Sigmoid colon (tissue), 7 donors: ENCODE measurements around the gene OCEL1. TPM values are rescaled to one million over a fixed set of nuclear protein-coding genes. Genes with fewer than 3 reads are reported as not detected.

Source experiments
- DNase-seq: peaks from one replicate; pipeline ENCODE4 v3.0.0-alpha.2; 2019
- H3K27ac ChIP-seq, 4 donors: fragments of 200-600 bp; sonication (generic); one replicate each; pipeline ENCODE4 v1.5.1; 2016 to 2019; ENCODE audit warnings: mild to moderate bottlenecking in 1 of 4
- H3K27me3 ChIP-seq, 3 donors: fragments of 200-600 bp; sonication (generic); one replicate each; pipeline ENCODE4 v1.5.1; 2019; ENCODE audit warnings: mild to moderate bottlenecking in 1 of 3
- H3K36me3 ChIP-seq, 4 donors: fragments of 200-600 bp; sonication (generic); one replicate each; pipeline ENCODE4 v1.5.1; 2016 to 2019
- H3K4me1 ChIP-seq, 4 donors: fragments of 200-600 bp; sonication (generic); one replicate each; pipeline ENCODE4 v1.5.1; 2017 to 2019
- H3K4me3 ChIP-seq, 4 donors: fragments of 200-600 bp; sonication (generic); one replicate each; pipeline ENCODE4 v1.5.1; 2017 to 2019; ENCODE audit warnings: mild to moderate bottlenecking in 2 of 4, moderate library complexity in 1 of 4
- H3K9me3 ChIP-seq, 4 donors: fragments of 200-600 bp in 3 of 4; sonication (generic) in 3 of 4; one replicate each; pipeline versions ENCODE4 v1.5.1 to v1.6.1; 2013 to 2019
- EP300 ChIP-seq, 4 donors: sonication (generic); formaldehyde crosslinking; IDR thresholded peaks; one replicate each; pipeline ENCODE4 v1.6.1; 2017; ENCODE audit warnings: antibody characterized with exemption in 4 of 4
- POLR2A ChIP-seq, 2 donors: fragments of 450-650 bp; IDR thresholded peaks; one replicate each; pipeline ENCODE4 v1.6.1; 2016; ENCODE audit warnings: antibody characterized with exemption in 2 of 2, mild to moderate bottlenecking in 2 of 2, moderate library complexity in 2 of 2
- POLR2AphosphoS5 ChIP-seq, 4 donors: sonication (generic); formaldehyde crosslinking; IDR thresholded peaks; one replicate each; pipeline ENCODE4 v1.6.1; 2017; ENCODE audit warnings: antibody characterized with exemption in 4 of 4
- WGBS, 2 donors: extraction: QIAGEN DNeasy Blood & Tissue Kit; methylation state at CpG; one replicate each; pipeline ENCODE4 v1.1.7; 2013; 5-methylcytosine and 5-hydroxymethylcytosine counted together
- intact Hi-C: fragments of 100-400 bp; cut with DNase I; formaldehyde crosslinking; loops from one replicate; pipeline ENCODE4 v1.15.1; 2023
- polyA plus RNA-seq, 3 donors: library from polyadenylated mRNA; stranded (reverse); fragments of 200-250 nt; gene quantifications; one replicate each; pipeline ENCODE4 v1.2.3, GENCODE V29; 2013
- total RNA-seq, 4 donors: library from RNA; depleted of rRNA; stranded (reverse); fragments of >200 nt; gene quantifications; one replicate each; pipeline ENCODE4 v1.1.0, GENCODE V29; 2016
- TF ChIP-seq, protein P1 (sequence below), 4 experiments: fragments of 450-650 bp in 3 of 4; fragments of 200-600 bp in 1 of 4; IDR thresholded peaks; one replicate each; pipeline ENCODE4 v1.5.1; 2016 to 2019; ENCODE audit warnings: antibody characterized with exemption in 4 of 4, mild to moderate bottlenecking in 3 of 4, moderate library complexity in 2 of 4
- donor health status: healthy with polysubstance abuse.
- donor health status: Bipolar disorder and iron deficiency.
- donor health status: healthy.

Gene OCEL1
- total and polyA plus RNA-seq, 7 donors = 7.5 to 79.8 (median 15.8) TPM

DNA sequence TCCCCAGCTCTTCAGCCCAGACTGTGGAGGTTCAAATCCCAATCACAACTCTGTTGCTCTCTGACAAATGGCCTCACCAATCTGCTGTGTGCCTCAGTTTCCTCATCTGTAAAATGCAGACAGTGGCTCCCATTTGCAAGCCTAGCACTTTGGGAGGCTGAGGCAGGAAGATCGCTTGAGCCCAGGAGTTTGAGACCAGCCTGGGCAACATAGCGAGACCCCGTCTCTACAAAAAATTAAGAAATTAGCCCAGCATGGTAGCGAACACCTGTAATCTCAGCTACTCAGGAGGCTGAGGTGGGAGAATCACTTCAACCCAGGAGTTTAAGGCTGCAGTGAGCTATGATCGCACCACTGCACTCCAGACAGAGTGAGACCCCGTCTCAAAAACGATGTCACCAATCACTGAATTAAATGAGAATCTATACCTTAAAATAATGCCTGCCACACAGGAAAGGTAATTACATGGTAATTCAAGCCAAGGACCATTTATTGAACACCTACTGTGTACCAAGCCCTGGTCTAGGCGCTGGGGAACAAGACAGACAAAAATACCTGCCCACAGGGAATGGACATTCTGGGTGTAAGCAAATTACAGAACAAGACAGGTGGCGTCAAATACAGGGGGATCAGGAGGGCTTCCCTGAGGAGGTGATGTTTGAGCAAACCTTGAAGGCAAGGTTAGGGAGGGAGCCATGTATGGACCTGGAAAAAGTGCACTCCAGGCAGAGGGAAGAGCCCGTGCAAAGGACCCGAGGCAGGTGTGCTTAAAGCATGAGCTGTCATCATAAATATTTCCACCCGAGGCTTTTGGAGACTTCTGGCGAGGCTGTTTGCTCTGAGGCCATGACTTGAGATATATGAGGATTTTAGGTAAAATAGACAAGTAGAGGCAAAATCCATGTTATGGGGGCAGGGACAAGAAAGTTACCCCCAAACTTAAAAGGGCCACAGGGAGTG, 12.0 kb downstream of the OCEL1 start:
- intact Hi-C loops = no loop called here
- WGBS, 2 donors = 88 to 92% methylated on average over 13 of the region's 13 CpGs
- Histone ChIP-seq H3K27ac (no peak overlapping the region), H3K4me1 (peaks cover 0 to 41% (median 37%) of the 10 kb centered on the region in 4 donors), H3K36me3 (peaks cover 0 to 23% (median 9%) of the 10 kb centered on the region in 4 donors), H3K4me3 (no peak overlapping the region), H3K9me3 (no peaks in the 10 kb centered on the region), H3K27me3 (no peaks in the 10 kb centered on the region)
- TF ChIP-seq, protein P1, sequence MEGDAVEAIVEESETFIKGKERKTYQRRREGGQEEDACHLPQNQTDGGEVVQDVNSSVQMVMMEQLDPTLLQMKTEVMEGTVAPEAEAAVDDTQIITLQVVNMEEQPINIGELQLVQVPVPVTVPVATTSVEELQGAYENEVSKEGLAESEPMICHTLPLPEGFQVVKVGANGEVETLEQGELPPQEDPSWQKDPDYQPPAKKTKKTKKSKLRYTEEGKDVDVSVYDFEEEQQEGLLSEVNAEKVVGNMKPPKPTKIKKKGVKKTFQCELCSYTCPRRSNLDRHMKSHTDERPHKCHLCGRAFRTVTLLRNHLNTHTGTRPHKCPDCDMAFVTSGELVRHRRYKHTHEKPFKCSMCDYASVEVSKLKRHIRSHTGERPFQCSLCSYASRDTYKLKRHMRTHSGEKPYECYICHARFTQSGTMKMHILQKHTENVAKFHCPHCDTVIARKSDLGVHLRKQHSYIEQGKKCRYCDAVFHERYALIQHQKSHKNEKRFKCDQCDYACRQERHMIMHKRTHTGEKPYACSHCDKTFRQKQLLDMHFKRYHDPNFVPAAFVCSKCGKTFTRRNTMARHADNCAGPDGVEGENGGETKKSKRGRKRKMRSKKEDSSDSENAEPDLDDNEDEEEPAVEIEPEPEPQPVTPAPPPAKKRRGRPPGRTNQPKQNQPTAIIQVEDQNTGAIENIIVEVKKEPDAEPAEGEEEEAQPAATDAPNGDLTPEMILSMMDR (IDR thresholded peaks at IDR 0.05) = no peak
- TF ChIP-seq POLR2A (IDR thresholded peaks at IDR 0.05) = no peak
- no peak for TF ChIP-seq POLR2AphosphoS5 (IDR thresholded peaks at IDR 0.05)
- no peak for TF ChIP-seq EP300 (IDR thresholded peaks at IDR 0.05)
- DNase-seq = no peak

DNA sequence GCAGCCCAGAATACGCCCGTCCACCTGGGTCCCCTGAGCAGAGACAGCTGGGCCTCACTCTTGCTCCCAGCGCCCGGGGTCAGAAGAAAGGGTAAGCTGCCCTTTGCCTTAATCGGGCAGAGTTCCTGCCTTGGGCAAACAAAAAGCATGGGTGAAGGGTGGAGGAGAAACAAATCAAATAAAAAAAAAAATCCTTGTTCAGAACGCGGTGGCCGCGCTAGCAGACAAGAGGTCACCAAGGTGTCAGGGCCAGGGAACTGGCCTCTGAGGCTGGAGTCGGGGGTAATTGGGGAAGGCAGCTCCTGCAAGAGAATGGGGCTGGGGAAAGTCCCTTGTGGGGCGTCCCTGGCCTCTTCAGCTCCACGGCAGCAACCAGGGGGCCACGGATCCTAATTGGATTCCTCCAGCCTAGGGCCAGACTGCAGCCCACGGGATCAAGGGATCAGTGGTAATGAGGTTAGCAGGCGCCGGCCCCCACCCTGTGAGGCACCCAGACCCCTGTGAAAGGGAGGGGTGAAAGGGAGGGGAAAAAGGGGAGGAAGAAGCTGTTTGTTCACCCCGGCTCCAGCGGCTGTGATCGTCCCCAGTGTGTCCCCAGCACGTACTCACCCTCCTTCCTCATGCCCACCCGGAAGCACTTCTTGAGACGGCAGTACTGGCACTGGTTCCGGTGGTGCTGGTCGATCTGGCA, 14.2 kb downstream of the OCEL1 start:
- Histone ChIP-seq H3K36me3 (peaks cover 0 to 22% (median 9%) of the 10 kb centered on the region in 4 donors), H3K4me3 (no peak overlapping the region), H3K4me1 (peaks cover 0 to 52% (median 36%) of the 10 kb centered on the region in 4 donors), H3K27me3 (no peaks in the 10 kb centered on the region), H3K9me3 (no peaks in the 10 kb centered on the region), H3K27ac (peak overlapping the region in 1 of 4 donors; percentile 1)
- no peak for TF ChIP-seq EP300 (IDR thresholded peaks at IDR 0.05)
- TF ChIP-seq, protein P1 (IDR thresholded peaks at IDR 0.05) = no peak
- TF ChIP-seq POLR2AphosphoS5 (IDR thresholded peaks at IDR 0.05) = no peak
- TF ChIP-seq POLR2A (IDR thresholded peaks at IDR 0.05) = no peak
- WGBS, 2 donors = 18 to 62% methylated on average over 24 of the region's 24 CpGs
- no peak for DNase-seq
- intact Hi-C loops = no loop called here

DNA sequence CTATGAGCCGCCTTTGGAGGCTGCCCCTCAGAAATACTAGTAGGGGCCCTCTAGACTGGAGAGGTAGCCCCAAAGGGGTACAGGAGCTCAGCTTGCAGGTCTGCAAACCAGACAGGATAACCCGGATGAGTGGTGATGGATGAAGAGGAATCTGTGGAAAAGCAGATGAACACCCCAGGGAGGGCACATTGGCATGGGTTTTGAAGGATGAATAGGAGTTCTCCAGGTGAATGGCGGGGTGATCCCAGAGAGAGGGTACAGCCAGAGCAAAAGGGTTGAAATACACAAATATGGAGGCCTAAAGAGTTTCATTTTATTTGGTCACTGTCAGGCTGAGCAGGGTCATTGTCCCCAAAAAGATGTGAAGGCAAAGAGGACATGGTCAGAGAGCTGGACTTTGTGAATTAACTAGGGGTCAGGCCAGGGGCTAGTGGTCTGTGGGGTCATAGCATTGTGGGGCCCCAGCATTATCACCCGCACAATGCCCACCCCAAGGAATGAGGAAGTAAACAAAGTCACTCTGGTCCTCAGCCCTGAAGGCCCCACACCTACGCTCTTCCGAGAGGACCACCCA, 14.9 kb downstream of the OCEL1 start:
- H3K4me3 ChIP-seq = no peak overlapping the region
- peaks cover 0 to 45% (median 32%) of the 10 kb centered on the region in 4 donors for H3K4me1 ChIP-seq

More for the DNA sequence above, 14.9 kb downstream of the OCEL1 start:
- H3K27ac ChIP-seq = peak overlapping the region in 2 of 4 donors; percentile 31 to 85
- H3K36me3 ChIP-seq = peaks cover 0 to 22% (median 9%) of the 10 kb centered on the region in 4 donors
- 93 to 96% methylated on average over 6 of the region's 6 CpGs for WGBS, 2 donors
- intact Hi-C loops = no loop called here
- TF ChIP-seq, protein P1 (IDR thresholded peaks at IDR 0.05) = no peak
- TF ChIP-seq POLR2A (IDR thresholded peaks at IDR 0.05) (no peak), POLR2AphosphoS5 (IDR thresholded peaks at IDR 0.05) (no peak), EP300 (IDR thresholded peaks at IDR 0.05) (no peak)
- DNase-seq = no peak
- no peaks in the 10 kb centered on the region for H3K27me3 ChIP-seq
- no peaks in the 10 kb centered on the region for H3K9me3 ChIP-seq
